CD4-positive, alpha-beta T cell treated with Interleukin-2 at 100 ng/mL for 4 hours (primary cell): ENCODE data around the gene ZNF282.

ENCODE experiments used
- DNase-seq: peaks from one replicate; pipeline ENCODE4 v3.0.0-alpha.2; 2020; ENCODE audit warnings: low spot score

The ZNF282 gene

DNA sequence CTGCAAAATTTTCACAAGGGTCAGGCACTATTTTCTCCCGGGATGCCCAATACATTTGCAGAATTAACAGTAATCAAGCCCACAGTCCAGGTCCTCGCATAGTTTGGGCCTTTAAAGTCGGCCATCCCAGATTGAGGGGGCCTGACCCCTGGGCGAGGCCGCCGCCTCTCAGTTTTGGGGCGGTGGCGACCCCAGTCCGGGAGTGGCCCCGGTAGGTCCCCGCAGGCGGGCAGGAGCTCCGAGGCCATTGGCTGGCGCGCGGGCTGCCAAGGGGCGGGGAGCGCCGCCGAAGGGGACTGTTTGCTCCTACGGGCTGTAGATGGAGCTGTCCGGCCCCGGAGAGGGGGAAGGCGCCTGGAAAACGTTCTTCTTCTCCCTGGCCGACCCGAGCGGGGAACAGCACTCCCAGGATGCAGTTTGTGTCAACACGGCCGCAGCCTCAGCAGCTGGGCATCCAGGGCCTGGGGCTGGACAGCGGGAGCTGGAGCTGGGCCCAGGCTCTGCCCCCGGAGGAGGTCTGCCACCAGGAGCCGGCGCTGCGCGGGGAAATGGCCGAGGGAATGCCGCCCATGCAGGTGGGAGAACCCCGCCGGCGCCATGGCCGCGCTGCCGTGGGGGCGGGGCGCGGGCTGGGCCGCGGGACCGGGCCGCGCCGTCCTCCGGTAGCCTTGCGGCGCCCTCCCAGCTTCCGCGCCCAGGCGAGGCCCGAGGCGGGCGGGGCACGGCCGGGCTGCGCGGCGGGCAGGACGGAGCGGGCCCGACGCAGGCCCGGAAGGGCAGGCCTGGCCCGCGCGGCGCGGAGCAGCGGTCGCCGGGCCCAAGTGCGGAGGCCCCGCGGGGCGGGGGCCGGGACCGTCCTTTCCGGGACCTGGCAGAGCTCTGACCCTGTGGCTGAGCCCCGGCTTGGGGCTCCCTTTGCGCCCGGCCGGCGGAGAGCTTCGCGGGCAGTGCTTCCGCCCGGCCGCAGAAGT lies at the start of gene ZNF282:
Gene ZNF282 (plus strand): TSS at position 367 of the 971 bp plus-strand sequence. CDS start 44 bp downstream, at position 411.
- DNase-seq, result peak; percentile 72

DNA sequence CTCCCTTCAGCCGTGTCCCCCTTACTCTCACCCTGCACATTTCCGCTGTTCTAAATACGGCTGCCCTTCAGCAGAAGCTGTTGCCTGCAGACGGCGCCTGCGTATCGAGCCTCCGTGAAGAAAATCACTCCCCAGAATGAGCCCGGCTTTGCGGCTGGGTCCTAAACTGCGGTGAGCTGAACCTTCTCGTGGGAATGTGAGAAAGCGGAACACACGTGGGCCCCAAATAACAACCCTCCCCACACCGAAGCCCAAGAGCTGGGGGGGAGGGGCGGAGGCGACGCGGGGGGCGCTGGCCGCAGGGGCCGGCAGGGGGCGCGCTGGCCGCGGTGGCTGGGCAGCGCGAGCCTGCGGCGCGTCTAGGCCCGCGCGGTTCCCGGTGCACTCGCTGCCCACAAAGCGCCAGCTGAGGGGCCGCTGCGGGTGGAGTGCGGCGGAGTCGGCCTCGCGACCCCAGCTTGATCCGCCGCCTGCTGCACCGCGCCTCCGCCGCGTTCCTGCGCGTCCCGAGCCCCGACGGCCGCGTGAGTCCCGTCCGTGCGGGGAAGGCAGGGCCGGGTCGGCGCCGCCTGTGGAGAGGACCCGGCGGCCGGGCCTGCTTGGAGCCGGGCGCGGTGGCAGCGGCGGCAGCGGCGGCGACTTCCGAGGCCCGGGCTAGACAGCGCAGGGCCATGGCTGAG lies 48.1 kb upstream of the ZNF282 start, which contains the start of gene ZNF398:
Gene ZNF398 (plus strand): TSS at position 382 of the 680 bp plus-strand sequence. CDS start 290 bp downstream, at position 672.
- DNase-seq, result peak; percentile 84

DNA sequence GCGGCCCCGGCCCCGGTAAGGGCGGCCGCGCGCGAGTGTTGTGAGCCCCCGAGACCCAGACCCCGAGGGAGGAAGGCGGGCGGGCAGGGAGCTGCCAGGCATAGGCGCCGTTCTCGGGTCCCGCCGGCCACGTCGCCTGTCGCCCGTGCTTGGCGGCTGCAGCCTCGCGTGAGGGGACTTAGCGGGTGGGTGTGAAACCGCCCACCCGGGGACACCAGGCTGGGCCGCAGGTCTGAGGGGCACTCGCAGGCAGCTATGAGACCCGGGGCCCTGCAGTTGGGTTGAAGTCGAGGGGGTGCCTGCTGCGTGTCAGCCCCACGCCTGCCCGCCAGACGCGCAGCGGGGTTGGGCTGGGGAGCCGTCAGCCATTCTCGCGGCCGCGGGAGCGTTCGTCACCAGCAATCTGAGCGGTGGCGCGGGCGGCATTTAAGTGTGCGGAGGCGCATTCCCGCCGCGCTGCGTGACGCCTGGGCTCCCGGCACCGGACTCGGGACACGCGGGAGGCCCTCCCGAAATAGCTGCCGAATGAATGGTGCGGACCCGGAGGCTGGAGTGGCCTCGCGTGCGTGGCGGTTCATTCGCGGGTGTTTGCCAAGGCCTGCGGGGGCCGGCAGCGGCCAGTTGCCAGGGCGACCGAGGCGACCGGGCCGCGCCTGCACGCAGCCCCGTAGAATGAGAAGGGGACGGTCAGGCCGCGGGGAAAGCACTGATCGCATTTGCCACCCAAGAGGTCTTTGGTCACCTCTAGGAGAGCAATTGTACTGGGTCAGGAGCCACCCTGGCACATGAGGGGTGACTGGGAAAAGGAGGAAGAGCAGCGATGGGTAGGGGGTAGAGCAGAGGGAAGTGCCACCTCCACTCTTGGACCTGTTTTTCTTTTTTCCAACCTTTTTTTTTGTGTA lies 47.3 kb upstream of the ZNF282 start:
- DNase-seq, result peak; percentile 61

DNA sequence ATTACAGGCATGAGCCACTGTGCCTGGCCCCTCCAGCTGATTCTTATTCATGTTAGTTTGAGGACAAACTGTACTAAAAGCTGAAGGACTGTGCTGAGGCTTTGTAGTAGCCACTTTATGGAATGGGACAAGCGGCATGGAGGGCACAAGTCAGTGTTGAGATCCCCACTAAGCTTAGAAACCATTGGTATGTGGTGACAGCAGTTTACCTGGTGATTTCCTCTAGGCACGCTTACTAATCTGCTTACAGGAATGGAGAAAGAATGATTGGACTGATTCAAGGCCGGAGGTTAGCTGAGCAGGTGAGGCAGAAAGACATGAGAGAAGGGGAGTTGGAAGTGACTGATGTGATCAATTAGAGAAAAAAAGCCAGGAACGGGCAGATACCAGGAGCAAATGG lies 44.4 kb upstream of the ZNF282 start:
- DNase-seq, result no peak

DNA sequence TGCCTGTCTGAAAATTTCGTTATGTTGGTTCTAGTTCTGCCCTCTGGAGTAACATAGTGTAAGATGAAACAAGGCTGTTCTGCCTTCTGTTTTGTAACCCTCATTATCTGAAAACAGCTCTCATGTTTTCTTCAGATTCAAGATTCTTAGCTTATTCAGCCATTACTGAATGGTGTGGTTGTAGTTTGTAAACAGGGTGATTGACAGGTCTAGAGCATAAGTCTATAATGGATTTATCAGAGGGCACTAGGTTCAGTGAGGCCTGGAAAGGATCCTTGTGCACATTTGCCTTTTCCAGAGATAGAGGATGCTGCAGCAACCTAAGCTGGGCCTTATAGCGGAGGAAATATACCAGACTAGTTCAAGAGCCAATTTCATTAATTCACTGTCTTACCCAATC lies 42.0 kb upstream of the ZNF282 start:
- no peak for DNase-seq

DNA sequence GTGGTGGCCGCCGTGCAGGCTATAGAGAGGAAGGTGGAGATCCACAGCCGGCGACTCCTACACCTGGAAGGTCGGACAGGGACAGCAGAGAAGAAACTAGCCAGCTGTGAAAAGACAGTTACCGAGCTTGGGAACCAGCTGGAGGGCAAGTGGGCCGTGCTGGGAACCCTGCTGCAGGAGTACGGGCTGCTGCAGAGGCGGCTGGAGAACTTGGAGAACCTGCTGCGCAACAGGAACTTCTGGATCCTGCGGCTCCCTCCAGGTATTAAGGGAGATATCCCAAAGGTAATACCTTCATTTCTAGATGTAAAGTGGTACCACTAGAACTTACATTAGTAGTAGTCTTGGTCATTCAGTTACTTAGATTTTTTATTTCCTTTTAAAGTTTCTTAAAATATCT lies 41.3 kb upstream of the ZNF282 start:
- no peak for DNase-seq

DNA sequence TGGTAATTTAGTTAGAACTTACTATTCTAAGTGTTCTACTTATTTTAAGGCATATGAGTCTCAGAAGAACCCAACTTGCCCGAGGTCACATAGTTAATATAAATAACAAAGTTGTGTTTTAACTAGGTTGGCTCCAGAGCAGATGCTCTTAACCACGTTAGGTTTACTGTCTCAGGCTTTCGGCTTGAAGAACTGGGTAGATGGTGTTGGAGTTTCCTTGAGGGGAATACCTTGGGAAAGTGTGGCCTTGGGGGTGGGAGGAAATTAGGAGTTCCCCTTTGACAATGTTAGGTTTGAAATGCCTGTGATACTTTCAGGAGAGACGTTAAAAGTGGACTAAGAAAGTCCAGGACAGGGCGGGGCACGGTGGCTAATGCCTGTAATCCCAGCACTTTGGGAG lies 38.4 kb upstream of the ZNF282 start:
- DNase-seq, result no peak

DNA sequence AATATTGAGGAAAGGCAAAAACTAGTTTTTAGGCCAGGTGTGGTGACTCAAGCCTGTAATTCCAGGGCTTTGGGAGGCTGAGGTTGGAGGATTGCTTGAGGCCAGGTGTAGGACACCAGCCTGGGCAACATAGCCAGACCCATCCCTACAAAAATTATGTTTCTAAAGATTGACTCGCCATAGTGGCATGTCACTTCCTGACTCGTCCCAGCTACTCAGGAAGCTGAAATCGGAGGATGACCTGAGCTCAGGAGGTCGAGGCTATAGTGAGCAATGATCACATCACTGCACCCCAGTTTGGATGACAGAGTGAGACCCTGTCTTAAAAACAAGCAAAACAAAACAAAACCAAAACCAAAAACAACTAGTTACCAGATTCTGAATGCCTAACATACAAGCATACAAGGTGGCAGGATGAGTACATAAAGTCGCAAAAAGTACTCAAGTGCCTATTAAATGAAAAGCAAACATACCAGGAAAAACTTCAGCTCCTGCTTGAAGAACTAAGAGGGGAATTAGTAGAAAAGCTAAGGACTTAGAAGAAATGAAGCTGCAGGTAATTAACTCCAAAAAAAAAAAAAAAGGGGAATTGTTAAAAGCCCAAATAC lies 34.0 kb upstream of the ZNF282 start:
- no peak for DNase-seq

DNA sequence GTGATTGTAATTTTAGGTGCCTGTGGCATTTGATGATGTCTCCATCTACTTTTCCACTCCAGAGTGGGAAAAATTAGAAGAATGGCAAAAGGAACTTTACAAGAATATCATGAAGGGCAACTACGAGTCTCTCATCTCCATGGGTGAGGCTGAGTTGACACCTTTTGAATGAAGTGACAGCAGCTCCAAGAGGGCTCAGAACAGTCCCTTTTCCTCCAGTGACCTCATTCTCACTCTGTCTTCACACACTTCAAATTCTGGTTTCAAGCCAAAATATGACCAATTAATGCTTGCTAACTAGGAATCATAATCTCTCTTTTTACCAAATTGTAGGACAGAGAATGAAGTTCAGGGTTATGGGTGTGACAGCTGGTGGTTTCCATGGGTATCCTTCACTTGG lies 29.2 kb upstream of the ZNF282 start:
- no peak for DNase-seq

DNA sequence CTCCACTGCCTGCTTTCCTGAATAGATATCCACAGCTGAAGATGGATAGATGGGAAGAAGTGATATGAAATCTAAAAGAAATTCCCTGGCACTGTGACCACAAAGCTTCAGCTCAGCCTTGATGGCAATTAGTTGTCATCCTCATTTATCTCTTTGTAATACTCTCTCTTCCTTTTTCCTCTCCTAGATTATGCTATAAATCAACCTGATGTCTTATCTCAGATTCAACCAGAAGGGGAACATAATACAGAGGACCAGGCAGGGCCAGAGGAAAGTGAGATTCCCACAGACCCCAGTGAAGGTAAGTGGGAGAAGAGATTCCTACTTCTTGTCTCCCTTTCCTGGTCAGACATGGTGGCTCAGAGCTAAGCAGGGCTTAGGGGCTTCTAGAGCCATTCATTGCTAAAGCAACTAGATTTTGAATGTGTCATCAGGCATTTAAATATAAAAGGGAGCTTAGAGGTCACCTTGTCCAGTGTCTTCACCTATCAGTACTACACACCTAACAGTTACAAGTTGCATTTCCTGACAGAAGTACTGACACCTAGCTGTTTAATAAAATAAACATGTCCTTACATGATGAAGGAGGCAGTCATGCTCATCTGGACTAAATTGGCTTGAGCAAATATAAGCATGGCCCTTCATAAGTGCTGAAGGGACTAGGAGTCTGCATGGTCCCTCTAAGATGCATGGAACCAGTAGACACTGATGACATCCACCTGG lies 28.6 kb upstream of the ZNF282 start:
- DNase-seq, result no peak

DNA sequence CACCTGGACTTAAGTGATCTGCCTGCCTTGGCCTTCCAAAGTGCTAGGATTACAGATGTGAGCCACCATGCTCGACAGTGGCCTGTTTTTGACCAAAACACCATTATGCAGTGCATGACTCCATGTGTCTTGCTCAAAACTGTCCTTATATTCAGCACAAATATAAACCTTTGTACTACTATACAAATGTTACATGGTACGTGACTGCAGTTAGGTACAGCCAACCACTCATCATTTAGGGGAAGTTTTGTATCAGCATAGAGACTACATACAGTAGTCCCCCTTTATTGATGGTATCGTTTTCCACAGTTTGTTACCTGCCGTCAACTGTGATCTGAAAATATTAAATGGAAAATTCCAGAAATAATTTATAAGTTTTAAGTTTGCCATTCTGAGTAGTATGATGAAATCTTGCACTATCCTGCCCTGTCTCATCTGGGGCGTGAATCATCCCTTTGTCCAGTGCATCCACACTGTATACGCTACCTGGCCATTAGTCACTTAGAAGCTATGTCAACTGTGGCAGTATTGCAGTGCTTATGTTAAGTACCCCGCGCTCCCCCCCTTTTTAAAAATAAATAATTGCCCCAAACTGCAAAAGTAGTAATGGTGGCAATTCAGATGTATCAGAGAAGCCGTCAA lies 23.3 kb upstream of the ZNF282 start:
- no peak for DNase-seq

DNA sequence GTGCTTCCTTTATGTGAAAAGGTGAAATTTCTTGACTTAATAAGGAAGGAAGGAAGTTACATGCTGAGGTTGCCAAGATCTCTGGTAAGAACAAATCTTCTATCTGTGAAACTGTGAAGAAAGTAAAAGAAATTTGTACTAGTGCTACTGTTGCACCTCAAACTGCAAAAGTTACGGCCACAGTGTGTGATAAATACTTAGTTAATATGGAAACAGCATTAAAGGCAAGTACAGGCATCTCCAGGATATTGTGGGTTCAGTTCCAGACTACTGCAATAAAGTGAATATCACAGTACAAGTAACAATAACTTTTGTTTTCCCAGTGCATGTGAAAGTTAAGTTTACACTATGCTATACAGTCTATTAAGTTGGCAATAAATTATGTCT lies 22.8 kb upstream of the ZNF282 start:
- DNase-seq, result no peak

DNA sequence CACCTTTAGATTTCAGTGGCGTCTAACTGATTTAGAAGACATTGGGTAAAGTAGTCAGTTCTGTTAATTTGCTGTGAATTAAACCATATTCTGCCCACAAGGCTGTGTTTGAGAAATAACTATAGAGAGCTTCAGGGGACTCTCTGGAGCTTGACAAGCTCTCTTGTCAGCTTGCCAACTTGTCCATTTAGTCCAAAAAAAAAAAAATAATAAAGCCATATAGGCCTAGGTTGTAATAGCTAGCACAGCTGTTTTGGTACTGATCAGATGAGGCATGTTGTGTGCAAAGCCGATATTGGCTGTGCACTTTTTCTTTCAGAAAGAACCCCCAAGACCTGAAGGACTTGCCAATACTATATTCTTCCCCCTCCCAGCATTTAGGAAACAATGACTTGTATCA lies 20.2 kb upstream of the ZNF282 start:
- no peak for DNase-seq

DNA sequence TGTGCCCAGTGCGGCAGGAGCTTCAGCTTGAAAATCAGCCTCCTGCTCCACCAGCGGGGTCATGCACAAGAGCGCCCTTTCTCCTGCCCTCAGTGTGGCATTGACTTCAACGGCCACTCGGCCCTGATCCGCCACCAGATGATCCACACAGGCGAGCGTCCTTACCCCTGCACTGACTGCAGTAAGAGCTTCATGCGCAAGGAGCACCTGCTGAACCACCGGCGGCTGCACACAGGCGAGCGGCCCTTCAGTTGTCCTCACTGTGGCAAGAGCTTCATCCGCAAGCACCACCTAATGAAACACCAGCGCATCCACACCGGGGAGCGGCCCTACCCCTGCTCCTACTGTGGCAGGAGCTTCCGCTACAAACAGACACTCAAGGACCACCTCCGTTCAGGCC lies 16.1 kb upstream of the ZNF282 start:
- no peak for DNase-seq

DNA sequence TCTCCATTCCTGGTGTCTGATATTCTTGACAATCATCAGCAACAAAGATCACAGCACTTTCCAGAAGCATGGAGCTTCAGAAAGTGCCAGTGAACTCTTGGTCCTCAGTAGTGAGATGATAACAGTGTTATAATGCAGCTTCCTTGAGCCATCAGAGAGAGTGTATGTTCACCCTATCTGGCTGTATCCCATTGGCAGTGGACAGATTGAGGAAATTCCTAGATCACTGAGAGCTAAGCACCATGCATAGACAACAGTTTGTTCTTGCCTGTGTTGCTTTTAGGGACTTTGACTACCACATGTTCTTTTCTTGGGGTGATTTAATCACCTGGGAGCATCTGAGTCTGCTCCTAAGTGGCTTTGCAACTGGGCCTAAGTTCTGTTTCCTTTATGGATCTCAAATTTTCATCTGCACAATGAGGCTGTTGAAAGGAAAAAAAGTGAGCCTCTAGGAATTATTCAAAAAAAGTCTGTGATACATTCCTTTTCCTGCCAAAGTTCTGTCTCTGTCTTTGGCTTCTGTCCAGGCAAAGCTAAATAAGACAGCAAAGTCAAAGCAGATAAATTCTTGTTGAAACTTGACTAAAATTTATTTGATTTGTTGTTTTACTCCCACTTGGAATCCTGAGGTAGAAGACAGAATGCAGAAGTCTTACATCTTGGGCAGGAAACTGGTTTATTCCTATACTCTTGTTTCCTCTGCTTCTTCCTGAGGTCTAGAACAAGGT lies 14.5 kb upstream of the ZNF282 start:
- DNase-seq, result no peak

DNA sequence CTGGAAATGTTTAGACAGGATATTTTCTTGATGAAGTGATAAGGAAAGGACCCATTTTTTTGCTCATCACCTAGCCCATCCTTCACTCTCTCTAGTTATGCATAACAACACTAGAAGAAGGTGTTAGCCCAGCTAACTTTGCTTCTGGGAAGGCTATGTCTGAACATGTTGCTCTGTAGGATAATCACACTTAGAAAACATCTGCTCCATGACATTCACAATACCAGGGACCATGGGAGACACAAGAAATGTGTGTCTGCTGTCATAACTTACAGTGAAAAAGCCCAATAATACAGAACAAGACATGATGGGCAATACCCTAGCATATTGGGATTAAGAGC lies 13.9 kb upstream of the ZNF282 start:
- DNase-seq, result no peak

DNA sequence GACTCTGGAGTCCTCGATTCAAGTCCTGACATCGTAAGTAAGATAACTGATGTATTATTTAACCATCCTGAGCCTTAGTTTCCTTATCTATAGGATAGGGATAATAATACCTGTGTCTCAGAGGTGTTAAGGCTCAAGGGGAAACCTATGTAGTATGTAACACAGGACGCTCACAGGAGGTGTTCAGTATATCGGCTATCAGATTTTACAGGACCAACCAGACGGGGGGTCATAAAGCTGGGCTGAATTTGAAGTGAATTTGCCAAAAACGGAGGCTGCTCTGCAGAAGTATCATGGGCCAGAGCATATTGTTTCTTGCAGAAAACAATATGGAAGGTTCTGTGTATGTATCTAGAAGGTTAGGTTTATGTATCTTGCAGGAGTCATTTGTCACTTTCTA lies 11.1 kb upstream of the ZNF282 start:
- no peak for DNase-seq

DNA sequence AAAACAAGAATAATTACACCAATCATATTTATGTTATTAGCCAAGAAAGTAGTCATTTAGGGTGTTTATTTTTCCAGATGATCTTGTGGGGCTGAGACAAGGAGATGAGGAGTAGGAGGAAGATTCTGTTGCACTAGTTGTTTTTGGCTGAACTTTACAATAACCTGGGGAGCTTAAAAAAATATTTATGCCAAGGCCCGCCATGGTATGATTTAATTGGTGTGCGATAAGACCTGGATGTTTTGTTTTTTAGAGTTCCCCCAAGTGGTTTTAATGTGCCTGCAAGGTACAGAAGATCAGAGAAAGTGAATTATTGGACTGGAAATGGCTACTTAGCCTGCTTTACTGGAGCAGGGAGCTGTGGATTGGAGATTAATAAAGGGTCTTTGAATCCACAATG lies 7.1 kb upstream of the ZNF282 start:
- no peak for DNase-seq

DNA sequence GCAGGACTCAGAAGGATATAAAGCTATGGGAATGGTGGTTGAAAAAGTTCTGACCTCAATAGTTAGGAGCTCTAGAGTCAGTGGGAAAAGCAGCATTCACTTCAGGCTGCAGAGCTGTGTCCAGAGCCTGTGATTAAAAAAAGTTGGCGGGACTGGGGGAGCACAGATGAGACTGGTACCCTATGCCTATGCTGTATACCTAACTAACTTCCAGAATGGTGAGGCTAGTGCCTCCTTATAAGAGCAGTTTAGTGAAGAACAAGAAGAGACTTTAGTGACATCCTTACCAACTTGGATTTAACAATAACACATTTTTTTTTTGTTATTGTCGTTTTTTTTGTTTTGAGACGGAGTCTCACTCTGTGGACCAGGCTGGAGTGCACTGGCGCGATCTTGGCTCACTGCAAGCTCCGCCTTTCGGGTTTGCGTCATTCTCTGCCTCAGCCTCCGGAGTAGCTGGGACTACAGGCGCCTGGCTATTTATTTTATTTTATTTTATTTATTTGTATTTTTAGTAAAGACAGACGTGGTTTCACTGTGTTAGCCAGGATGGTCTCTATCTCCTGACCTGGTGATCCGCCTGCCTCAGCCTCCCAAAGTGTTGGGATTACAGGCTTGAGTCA lies 6.6 kb upstream of the ZNF282 start:
- no peak for DNase-seq

DNA sequence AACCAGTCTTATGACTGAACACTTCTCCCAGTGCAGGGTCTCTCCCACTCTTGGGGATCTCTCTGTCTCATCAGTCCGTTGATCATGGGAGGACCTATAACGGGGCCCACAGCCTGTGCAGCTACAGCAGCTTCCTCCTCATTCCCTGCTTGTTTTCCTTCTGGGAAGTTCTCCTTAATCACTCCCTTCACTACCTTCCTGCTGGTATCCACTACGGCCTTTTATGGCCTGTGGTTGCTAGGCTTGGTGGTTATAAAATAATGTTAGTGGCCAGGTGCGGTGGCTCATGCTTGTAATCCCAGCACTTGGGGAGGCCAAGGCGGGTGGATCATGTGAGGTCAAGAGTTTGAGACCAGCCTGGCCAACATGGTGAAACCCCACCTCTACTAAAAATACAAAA lies 3.5 kb upstream of the ZNF282 start:
- DNase-seq, result no peak
